ENCODE data around the gene FUT6.
A peak's percentile ranks its signal among the peaks of the same experiment; 100 is the strongest.

FUT6 gene

GRCh38 chr19:5827891-5828660, 11.4 kb downstream of the FUT6 start:
- peak; percentile 95 for DNase-seq (ENCODE audit: low read depth)

- no peak for DNase-seq (ENCODE audit: low read depth)
These were observed 12.1 kb downstream of the FUT6 start for GRCh38 chr19:5827342-5827890.

- DNase-seq (ENCODE audit: low read depth), result no peak
These were observed 12.8 kb downstream of the FUT6 start for GRCh38 chr19:5826531-5827341.

DNA sequence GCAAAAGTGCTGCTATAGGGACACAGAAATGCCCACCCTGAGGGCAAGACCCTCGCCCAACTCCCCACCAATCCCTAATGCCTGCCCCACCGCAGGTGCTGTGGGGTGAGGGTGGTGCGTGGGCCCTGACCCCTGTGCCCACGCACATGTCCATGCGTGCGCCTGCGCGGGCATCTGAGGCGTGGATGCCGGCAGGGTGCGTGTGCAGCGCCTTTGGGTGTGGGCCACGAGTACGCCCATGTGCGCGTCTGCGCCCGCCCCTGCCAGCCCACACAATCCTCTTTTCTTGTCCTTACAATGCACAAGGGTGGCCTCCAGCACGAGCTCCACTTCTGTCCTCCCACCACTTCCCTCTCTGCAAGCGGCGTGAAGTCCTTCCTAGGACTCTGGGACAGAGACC, 14.3 kb downstream of the FUT6 start:
- DNase-seq (ENCODE audit: low read depth), result no peak

- DNase-seq (ENCODE audit: low read depth), result no peak
These were observed 14.8 kb downstream of the FUT6 start for GRCh38 chr19:5824751-5825150.

- no peak for DNase-seq (ENCODE audit: low read depth)
These were observed 15.8 kb downstream of the FUT6 start for GRCh38 chr19:5823579-5824281.

DNA sequence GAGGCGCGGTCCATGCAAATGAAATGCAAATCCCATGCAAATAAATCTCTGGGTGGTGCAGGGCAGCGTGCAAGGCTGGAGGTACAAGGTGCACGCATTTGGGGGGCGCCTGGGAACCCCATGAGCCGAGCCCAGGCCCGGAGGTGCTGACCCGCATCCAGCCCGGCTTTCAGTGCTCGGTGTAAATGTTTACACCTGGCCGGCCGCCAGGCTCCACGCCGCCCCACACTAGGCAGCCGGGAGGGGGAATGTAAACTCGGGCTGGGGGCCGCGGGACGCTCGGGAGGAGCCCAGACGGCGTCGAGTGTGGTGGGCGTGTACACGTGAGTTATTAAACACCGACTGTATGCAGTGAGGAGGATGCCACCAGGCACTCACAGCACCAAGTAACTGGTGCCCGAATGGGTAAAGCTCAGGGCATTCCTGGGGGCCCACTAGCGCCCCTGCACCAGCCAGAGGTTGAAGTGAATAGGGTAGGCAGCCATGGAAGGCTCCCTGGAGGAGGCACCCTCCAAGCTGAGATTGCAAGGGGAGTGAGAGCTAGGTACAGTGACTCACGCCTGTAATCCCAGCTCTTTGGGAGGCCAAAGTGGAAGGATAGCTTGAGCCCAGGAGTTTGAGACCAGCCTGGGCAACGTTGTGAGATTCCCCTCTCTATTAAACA, 17.2 kb downstream of the FUT6 start:
- DNase-seq (ENCODE audit: low read depth), result no peak

GRCh38 chr19:5821521-5822180, 17.9 kb downstream of the FUT6 start:
- DNase-seq (ENCODE audit: low read depth), result no peak

- DNase-seq (ENCODE audit: low read depth), result no peak
These were observed 18.7 kb downstream of the FUT6 start for GRCh38 chr19:5820785-5821184.

DNA sequence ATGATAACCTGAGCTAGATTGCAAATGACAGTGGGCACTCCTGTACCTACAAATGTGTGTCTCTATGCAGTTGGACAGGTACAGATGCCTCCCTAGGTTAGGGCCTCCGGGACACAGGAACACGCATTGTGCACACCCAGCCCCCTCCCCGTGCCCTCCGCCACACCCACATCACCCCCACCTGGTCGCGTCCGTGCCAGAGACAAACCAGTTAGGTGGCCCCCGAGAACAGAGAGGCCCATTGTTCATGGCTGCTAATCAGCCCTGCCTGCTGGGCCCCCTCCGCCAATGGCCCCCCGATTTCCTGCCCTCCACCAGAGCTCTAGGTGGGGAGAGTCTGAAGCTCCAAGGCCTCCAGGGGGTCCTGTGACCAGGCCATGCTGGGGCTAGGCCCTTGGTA, 20.9 kb downstream of the FUT6 start:
- no peak for DNase-seq (ENCODE audit: low read depth)

GRCh38 chr19:5817218-5817617, 22.3 kb downstream of the FUT6 start:
- DNase-seq (ENCODE audit: low read depth), result no peak

- no peak for DNase-seq (ENCODE audit: low read depth)
These were observed 24.7 kb downstream of the FUT6 start for GRCh38 chr19:5814852-5815246.

- DNase-seq (ENCODE audit: low read depth), result no peak
These were observed 25.2 kb downstream of the FUT6 start for GRCh38 chr19:5814123-5814851.

GRCh38 chr19:5811117-5811516, 28.4 kb downstream of the FUT6 start:
- DNase-seq (ENCODE audit: low read depth), result no peak

DNA sequence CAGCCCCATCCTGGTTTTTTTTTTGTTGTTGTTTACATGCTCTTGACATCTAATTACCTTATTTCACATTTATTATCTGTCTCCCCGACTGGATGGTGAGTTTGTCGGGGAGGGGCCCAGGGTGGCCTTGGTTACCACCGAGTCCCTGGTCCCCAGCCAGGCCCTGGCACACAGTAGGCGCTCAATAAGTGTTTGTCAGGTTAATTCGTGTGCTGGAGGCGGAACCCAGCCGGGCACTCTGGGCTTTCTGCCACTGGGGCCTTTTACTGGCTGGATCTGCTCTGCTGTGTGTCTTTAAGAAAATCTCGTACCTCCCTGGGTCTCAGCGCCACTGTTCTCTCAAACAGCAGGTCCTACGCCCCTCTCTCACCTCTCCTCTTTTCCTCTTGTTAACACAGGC, 30.0 kb downstream of the FUT6 start:
- no peak for DNase-seq (ENCODE audit: low read depth)

DNA sequence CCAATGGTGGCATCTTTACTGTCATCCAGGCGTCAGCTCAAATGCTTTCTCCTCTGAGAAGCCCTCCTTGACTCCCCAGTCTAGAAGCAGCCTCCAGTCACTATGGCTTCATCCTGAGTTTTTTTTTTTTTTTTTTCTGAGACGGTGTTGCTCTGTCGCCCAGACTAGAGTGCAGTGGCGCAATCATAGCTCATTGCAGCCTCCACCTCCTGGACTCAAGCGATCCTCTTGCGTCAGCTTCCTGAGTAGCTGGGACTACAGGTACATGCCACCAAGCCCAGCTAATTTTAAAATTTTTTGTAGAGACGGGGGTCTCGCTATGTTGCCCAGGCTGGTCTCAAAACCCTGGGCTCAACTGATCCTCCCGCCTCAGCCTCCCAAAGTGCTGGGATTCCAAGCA, 30.4 kb downstream of the FUT6 start:
- no peak for DNase-seq (ENCODE audit: low read depth)

DNA sequence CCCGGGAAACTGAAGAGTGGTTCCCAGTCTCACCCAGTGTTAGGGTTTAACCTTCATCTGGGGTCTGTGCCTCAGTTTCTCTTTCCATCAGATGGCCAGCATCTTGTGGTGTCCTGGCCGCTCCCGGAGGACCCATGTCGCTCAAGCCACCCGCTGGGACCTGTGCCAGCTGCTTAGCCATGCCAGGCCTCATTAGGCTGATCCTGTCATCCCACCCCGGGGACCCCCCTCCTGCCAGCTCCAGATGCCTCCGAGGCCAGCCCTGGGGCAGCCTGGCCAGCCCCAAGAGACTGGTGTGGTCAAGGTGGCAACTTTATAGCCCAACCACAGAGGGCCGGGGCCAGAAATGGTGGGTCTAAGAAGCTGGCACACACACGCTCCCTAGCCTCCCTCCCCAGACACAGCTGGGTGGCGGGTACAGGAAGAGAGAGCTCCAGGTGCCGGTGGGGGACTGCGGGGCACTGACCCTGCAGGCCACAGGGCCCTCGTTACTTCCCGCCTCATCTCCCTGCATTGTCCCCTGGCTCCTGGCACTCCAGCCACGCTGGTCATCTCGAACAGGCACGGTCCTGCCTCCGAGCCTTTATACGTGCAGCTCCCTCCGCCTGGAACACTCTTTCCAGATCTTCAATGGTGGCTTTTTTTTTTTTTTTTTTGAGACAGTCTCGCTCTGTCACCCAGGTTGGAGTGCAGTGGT, 31.2 kb downstream of the FUT6 start:
- no peak for DNase-seq (ENCODE audit: low read depth)

GRCh38 chr19:5806905-5807304, 32.6 kb downstream of the FUT6 start:
- no peak for DNase-seq (ENCODE audit: low read depth)

GRCh38 chr19:5806133-5806489, 33.4 kb downstream of the FUT6 start:
- DNase-seq (ENCODE audit: low read depth), result no peak

DNA sequence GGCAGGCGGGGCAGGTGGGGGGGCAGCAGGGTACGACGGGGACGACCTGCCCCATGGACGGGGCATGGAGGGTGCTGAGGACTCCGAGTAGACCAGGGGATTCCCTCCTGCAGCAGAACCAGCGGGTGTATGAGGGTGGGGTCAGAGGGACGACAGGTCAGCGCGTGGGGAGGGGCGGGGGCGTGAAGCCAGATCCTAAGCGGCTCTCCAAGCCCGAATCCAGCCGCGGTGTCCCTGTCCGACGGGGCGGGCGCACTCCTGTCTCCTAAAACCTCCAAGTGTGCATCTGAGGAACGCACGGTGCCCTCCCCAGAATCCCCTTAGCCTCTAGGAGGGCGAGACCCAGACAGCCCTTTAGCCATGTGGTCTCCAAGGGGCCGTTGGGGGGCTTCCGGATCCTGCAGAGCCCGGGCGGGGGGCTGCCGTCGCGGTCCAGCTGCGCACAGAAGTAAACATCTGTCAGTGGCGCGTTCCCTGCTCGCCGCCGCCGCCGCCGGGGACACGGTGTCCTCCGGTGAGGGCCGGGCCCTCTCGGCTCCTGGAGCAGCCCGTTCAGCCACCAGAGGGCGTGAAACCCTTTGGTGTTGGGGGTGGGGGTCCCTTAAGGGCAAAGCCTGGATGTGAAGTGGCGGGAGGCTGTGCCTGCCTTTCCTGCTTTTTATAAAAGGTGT, 33.9 kb downstream of the FUT6 start:
- DNase-seq (ENCODE audit: low read depth), result no peak

Measured in stimulated activated CD8-positive, alpha-beta memory T cell treated with anti-CD3 and anti-CD28 coated beads, Interleukin-12 subunit alpha, Interleukin-12 subunit beta, amount 100 ng/mL, for 4 hours (primary cell).